GM12874 (cell line): Measurements from ENCODE around the gene PARP6.

Experiments used
- CTCF ChIP-seq: IDR thresholded peaks from 2 replicates; pipeline ENCODE4 v1.5.1; 2011; ENCODE audit warnings: low read depth, mild to moderate bottlenecking, control low read depth, low read length, moderate library complexity; ENCODE audit not compliant: insufficient read depth

PARP6 gene

GRCh38 chr15:72197041-72197459 is 75.3 kb downstream of the PARP6 start:
- no peak for TF ChIP-seq CTCF

GRCh38 chr15:72196409-72197040 is 75.8 kb downstream of the PARP6 start:
- TF ChIP-seq CTCF: no peak

- TF ChIP-seq CTCF: no peak
These were observed 77.2 kb downstream of the PARP6 start for GRCh38 chr15:72195101-72195511.

GRCh38 chr15:72193836-72194396 is 78.4 kb downstream of the PARP6 start:
- TF ChIP-seq CTCF: no peak

- no peak for TF ChIP-seq CTCF
These were observed 79.9 kb downstream of the PARP6 start for GRCh38 chr15:72192416-72192815.
